H1 (cell line): ENCODE data around the gene KRT34. TPM values are rescaled to one million over a fixed set of nuclear protein-coding genes. Genes with fewer than 3 reads are reported as not detected.

Source experiments
- CTCF ChIA-PET: fragments of 300-600 bp; sonication (Branson Sonifier 250); formaldehyde crosslinking; loops from one replicate; lab custom pipeline; 2021; ENCODE audit not compliant: partially characterized antibody; lab: Charles Lee
- POLR2A ChIA-PET: fragments of 300-600 bp; sonication (Branson Sonifier 250); formaldehyde crosslinking; loops from one replicate; lab custom pipeline; 2021; ENCODE audit warnings: inconsistent platforms; ENCODE audit not compliant: partially characterized antibody; lab: Charles Lee
- DNase-seq, 2 experiments: peaks; one replicate each; pipeline versions ENCODE4 v3.0.0 to v3.0.0-alpha.2; 2010 to 2022; ENCODE audit warnings: low spot score in 2 of 2, low read depth in 1 of 2, mixed read lengths in 1 of 2
- FAIRE-seq: peaks from 2 replicates; lab custom pipeline; 2011; peaks lifted over from hg19 to GRCh38; lab: Jason Lieb, UNC
- H2AFZ ChIP-seq: 2 replicates; pipeline ENCODE4 v1.8.1; 2012; ENCODE audit warnings: low read length, inconsistent platforms
- H2AK5ac ChIP-seq: 2 replicates; pipeline ENCODE4 v1.6.1; 2013; ENCODE audit warnings: low read depth, low read length
- H2BK120ac ChIP-seq: replicated peaks from 2 replicates; pipeline ENCODE3; 2013; ENCODE audit warnings: low read depth, low read length, inconsistent platforms
- H2BK12ac ChIP-seq: 2 replicates; pipeline ENCODE4 v1.6.1; 2013; ENCODE audit warnings: low read depth, low read length
- H2BK15ac ChIP-seq: 2 replicates; pipeline ENCODE4 v1.6.1; 2013; ENCODE audit warnings: low read length
- H2BK20ac ChIP-seq: 2 replicates; pipeline ENCODE4 v1.6.1; 2013; ENCODE audit warnings: low read length
- H2BK5ac ChIP-seq: 2 replicates; pipeline ENCODE4 v1.6.1; 2013; ENCODE audit warnings: low read depth, low read length
- H3K14ac ChIP-seq: 2 replicates; pipeline ENCODE4 v1.6.1; 2013; ENCODE audit warnings: inconsistent platforms; ENCODE audit not compliant: insufficient read length
- H3K18ac ChIP-seq: 2 replicates; pipeline ENCODE4 v1.6.1; 2013; ENCODE audit warnings: low read length; ENCODE audit errors: extremely low read depth
- H3K23ac ChIP-seq: 2 replicates; pipeline ENCODE4 v1.6.1; 2013; ENCODE audit warnings: inconsistent platforms; ENCODE audit not compliant: insufficient read length
- H3K23me2 ChIP-seq: 2 replicates; pipeline ENCODE4 v1.6.1; 2013; ENCODE audit warnings: low read depth, low read length
- H3K27ac ChIP-seq: 2 replicates; pipeline ENCODE4 v1.6.1; 2011; ENCODE audit warnings: low read depth, low read length, inconsistent platforms
- H3K27me3 ChIP-seq, 4 experiments: replicated peaks in 1 of 4; 1 replicate in 1 of 4; 2 replicates in 3 of 4; pipeline versions ENCODE4 v1.6.1 to v1.8.1; 2011 to 2013; ENCODE audit warnings: low read length in 3 of 4, mild to moderate bottlenecking in 3 of 4, inconsistent platforms in 2 of 4, mixed read lengths in 2 of 4, moderate library complexity in 1 of 4; ENCODE audit not compliant: control insufficient read depth in 3 of 4, insufficient read depth in 3 of 4; ENCODE audit errors: extremely low read depth in 1 of 4
- H3K36me3 ChIP-seq, 4 experiments: 2 replicates each; pipeline versions ENCODE4 v1.6.1 to v1.8.1; 2011 to 2013; ENCODE audit warnings: mild to moderate bottlenecking in 4 of 4, low read length in 3 of 4, moderate library complexity in 2 of 4, control low read depth in 1 of 4, inconsistent platforms in 1 of 4; ENCODE audit not compliant: insufficient read depth in 4 of 4, control insufficient read depth in 2 of 4
- H3K4ac ChIP-seq: replicated peaks from 2 replicates; pipeline ENCODE3; 2013; ENCODE audit warnings: low read length, low read depth, mixed read lengths, inconsistent platforms; ENCODE audit not compliant: insufficient read length
- H3K4me1 ChIP-seq, 4 experiments: replicated peaks in 1 of 4; 1 replicate in 1 of 4; 2 replicates in 3 of 4; pipeline versions ENCODE4 v1.6.1 to v1.8.1; 2011 to 2013; ENCODE audit warnings: low read length in 3 of 4, inconsistent platforms in 2 of 4, mixed read lengths in 1 of 4; ENCODE audit not compliant: insufficient read depth in 4 of 4, control insufficient read depth in 3 of 4
- H3K4me2 ChIP-seq, 2 experiments: 2 replicates each; pipeline versions ENCODE4 v1.6.1 to v1.8.1; 2011 to 2013; ENCODE audit warnings: low read depth in 2 of 2, low read length in 2 of 2, control low read depth in 1 of 2, inconsistent platforms in 1 of 2, mild to moderate bottlenecking in 1 of 2; ENCODE audit not compliant: insufficient read depth in 1 of 2
- H3K4me3 ChIP-seq, 4 experiments: fragments of 200-600, 300-600 bp in 1 of 4; sonication (generic), shearing (Covaris generic), sonication (Bioruptor Twin) in 1 of 4; 2 replicates each; pipeline versions ENCODE4 v1.5.1 to v1.8.1; 2011 to 2016; ENCODE audit warnings: low read length in 4 of 4, low read depth in 3 of 4, control low read depth in 2 of 4, inconsistent platforms in 2 of 4, mild to moderate bottlenecking in 2 of 4, mixed read lengths in 1 of 4, moderate library complexity in 1 of 4; ENCODE audit not compliant: insufficient read depth in 2 of 4; ENCODE audit errors: extremely low read depth in 1 of 4
- H3K56ac ChIP-seq: replicated peaks from 2 replicates; pipeline ENCODE3; 2013; ENCODE audit warnings: low read depth, mild to moderate bottlenecking, mixed read lengths, low read length, inconsistent platforms; ENCODE audit not compliant: insufficient read length
- H3K79me1 ChIP-seq: 2 replicates; pipeline ENCODE4 v1.6.1; 2013; ENCODE audit warnings: low read depth, low read length, control low read depth
- H3K79me2 ChIP-seq, 2 experiments: 2 replicates each; pipeline versions ENCODE4 v1.6.1 to v1.8.1; 2012 to 2013; ENCODE audit warnings: low read length in 2 of 2, mild to moderate bottlenecking in 2 of 2, inconsistent platforms in 1 of 2; ENCODE audit not compliant: insufficient read depth in 2 of 2, control insufficient read depth in 1 of 2
- H3K9ac ChIP-seq, 4 experiments: replicated peaks in 1 of 4; 1 replicate in 1 of 4; 2 replicates in 3 of 4; pipeline versions ENCODE4 v1.6.1 to v1.8.1; 2011 to 2013; ENCODE audit warnings: low read depth in 3 of 4, low read length in 3 of 4, control low read depth in 2 of 4, mild to moderate bottlenecking in 2 of 4, moderate library complexity in 2 of 4, inconsistent platforms in 1 of 4; ENCODE audit errors: extremely low read depth in 1 of 4
- H3K9me3 ChIP-seq, 2 experiments: 2 replicates each; pipeline versions ENCODE4 v1.6.1 to v1.8.1; 2012 to 2013; ENCODE audit warnings: mild to moderate bottlenecking in 2 of 2, moderate library complexity in 2 of 2, control low read depth in 1 of 2, inconsistent platforms in 1 of 2, low read depth in 1 of 2, low read length in 1 of 2, mixed read lengths in 1 of 2; ENCODE audit not compliant: insufficient read depth in 2 of 2
- H4K20me1 ChIP-seq, 2 experiments: replicated peaks in 1 of 2; 2 replicates each; pipeline versions ENCODE3 to v1.8.1; 2011 to 2013; ENCODE audit warnings: inconsistent platforms in 2 of 2, low read length in 2 of 2, mild to moderate bottlenecking in 1 of 2; ENCODE audit not compliant: insufficient read depth in 2 of 2, control insufficient read depth in 1 of 2
- H4K5ac ChIP-seq: 2 replicates; pipeline ENCODE4 v1.6.1; 2013; ENCODE audit warnings: low read length, low read depth, mixed read lengths, inconsistent platforms; ENCODE audit not compliant: insufficient read length
- H4K8ac ChIP-seq: 2 replicates; pipeline ENCODE4 v1.8.0; 2013; ENCODE audit warnings: mild to moderate bottlenecking, moderate library complexity, low read length, inconsistent platforms; ENCODE audit not compliant: insufficient read depth; ENCODE audit errors: extremely low read depth
- H4K91ac ChIP-seq: replicated peaks from 2 replicates; pipeline ENCODE3; 2013; ENCODE audit warnings: low read length, mixed read lengths, inconsistent platforms; ENCODE audit not compliant: insufficient read length
- ASH2L ChIP-seq: fragments of 200-600, 300-600 bp; sonication (generic); IDR thresholded peaks from one replicate; pipeline ENCODE4 v1.7.1; 2017; ENCODE audit warnings: low read length
- ATF2 ChIP-seq: IDR thresholded peaks from 2 replicates; pipeline ENCODE4 v1.6.1; 2012; ENCODE audit warnings: low read length, inconsistent platforms
- CBX8 ChIP-seq: fragments of 300-800, 300-1000 bp; sonication (generic); IDR thresholded peaks from 2 replicates; pipeline ENCODE4 v1.7.1; 2016; ENCODE audit warnings: low read depth, low read length, borderline replicate concordance
- EGR1 ChIP-seq: IDR thresholded peaks from 2 replicates; pipeline ENCODE4 v1.6.1; 2011; ENCODE audit warnings: low read depth, low read length, borderline replicate concordance
- EZH2 ChIP-seq: fragments of 200-600 bp; sonication (generic); IDR thresholded peaks from 2 replicates; pipeline ENCODE4 v1.7.1; 2012; ENCODE audit warnings: low read depth, mild to moderate bottlenecking, moderate library complexity, low read length, inconsistent platforms; ENCODE audit not compliant: severe bottlenecking
- SAP30 ChIP-seq: fragments of 300-600 bp; sonication (generic); IDR thresholded peaks from 2 replicates; pipeline ENCODE4 v1.7.1; 2012; ENCODE audit warnings: low read length, moderate library complexity, mild to moderate bottlenecking, inconsistent platforms; ENCODE audit not compliant: insufficient read depth, insufficient replicate concordance
- WGBS, 2 experiments: shearing (Covaris generic) in 1 of 2; methylation state at CpG; one replicate each; pipeline versions ENCODE4 v1.1.6 to v1.1.7; 2013 to 2015; ENCODE audit warnings: low lambda C conversion rate in 2 of 2, mixed read lengths in 2 of 2, inconsistent platforms in 1 of 2, low coverage in 1 of 2, missing lambda C conversion rate in 1 of 2; ENCODE audit not compliant: insufficient replicate concordance in 2 of 2, insufficient coverage in 1 of 2, insufficient read length in 1 of 2; ENCODE audit errors: extremely low coverage in 1 of 2, missing lambda C conversion rate in 1 of 2; 5-methylcytosine and 5-hydroxymethylcytosine counted together
- polyA plus RNA-seq, 7 experiments: library from polyadenylated mRNA; depleted of rRNA in 3 of 7; stranded (reverse) in 5 of 7; unstranded in 2 of 7; fragments of >200 nt in 5 of 7; fragments of 200-250 nt in 2 of 7; gene quantifications; 1 replicate in 5 of 7; 2 replicates in 1 of 7; 4 replicates in 1 of 7; pipeline versions ENCODE4 v1.2.1 to v1.2.3, GENCODE V29; 2011 to 2013; ENCODE audit warnings: missing spikeins in 2 of 7, mixed read lengths in 2 of 7
- total RNA-seq: library from RNA; stranded (reverse); fragmentation: NEBNext Ultra II Directional; extraction: Animal tissue kit (Norgen Biotek cat#: 25700); gene quantifications from 2 replicates; pipeline ENCODE4 v1.2.1, GENCODE V29; 2021

The KRT34 gene
- total and polyA plus RNA-seq, 2 of the 8 experiments (the other 6 are each of a cell fraction or from before 2014, with no cell fraction given) = not detected

DNA sequence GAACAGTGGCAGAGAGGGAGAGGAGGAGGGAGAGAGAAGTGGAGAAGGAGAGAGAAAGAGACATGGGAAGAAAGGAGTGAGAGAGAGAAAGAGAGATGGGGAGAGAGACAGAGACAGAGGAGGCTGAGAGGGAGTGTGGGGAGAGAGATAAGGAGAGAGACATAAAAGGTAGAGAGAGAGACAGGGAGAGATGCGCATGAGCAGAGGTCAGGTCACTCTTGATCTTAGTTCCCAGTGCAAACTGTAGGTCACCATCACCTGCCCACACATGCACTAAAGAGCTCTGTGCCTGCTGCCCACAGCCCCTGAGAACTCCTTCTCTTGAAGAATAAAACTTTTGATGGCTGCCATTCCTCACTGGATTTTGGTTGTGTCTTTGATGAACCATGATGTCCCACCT, 46.4 kb downstream of the KRT34 start:
- CTCF ChIA-PET = interaction anchor here (1.0 kb wide), 1 partner anchor 12 kb away, joined by 3 read pairs; no protein-coding TSS in a partner anchor
- TF ChIP-seq ASH2L (no peak), SAP30 (no peak), ATF2 (no peak), CBX8 (no peak), EZH2 (no peak), EGR1 (no peak)
- no peak for FAIRE-seq

More for the DNA sequence above, 46.4 kb downstream of the KRT34 start:
- 88% methylated on average over 1 of the region's 1 CpG; no CpG with 5 or more reads in 1 of the 2 experiments for WGBS, 2 experiments
- no peak overlapping the region for H4K5ac ChIP-seq
- no peaks in the 10 kb centered on the region for H3K27me3 ChIP-seq
- H3K4me1 ChIP-seq = no peaks in the 10 kb centered on the region
- POLR2A ChIA-PET = no interaction called here
- H4K8ac ChIP-seq = no peak overlapping the region
- no peak overlapping the region for H2BK120ac ChIP-seq
- no peak overlapping the region for H2BK5ac ChIP-seq
- H3K4ac ChIP-seq = no peak overlapping the region
- no peak overlapping the region for H3K4me3 ChIP-seq
- H3K23me2 ChIP-seq = no peaks in the 10 kb centered on the region
- H3K79me1 ChIP-seq = no peaks in the 10 kb centered on the region
- no peak overlapping the region for H3K23ac ChIP-seq
- no peak overlapping the region for H2BK20ac ChIP-seq
- H2BK15ac ChIP-seq = no peak overlapping the region
- H3K27ac ChIP-seq = no peak overlapping the region
- no peaks in the 10 kb centered on the region for H4K20me1 ChIP-seq
- no peak overlapping the region for H3K56ac ChIP-seq
- no peak overlapping the region for H3K14ac ChIP-seq
- no peak overlapping the region for H2BK12ac ChIP-seq
- no peak overlapping the region for H2AFZ ChIP-seq
- H3K18ac ChIP-seq = no peak overlapping the region
- H3K36me3 ChIP-seq = no peaks in the 10 kb centered on the region
- H3K9ac ChIP-seq = no peak overlapping the region
- H3K4me2 ChIP-seq = no peak overlapping the region
- H4K91ac ChIP-seq = no peak overlapping the region
- no peak for DNase-seq
- H3K79me2 ChIP-seq = no peaks in the 10 kb centered on the region
- H2AK5ac ChIP-seq = no peak overlapping the region
- no peaks in the 10 kb centered on the region for H3K9me3 ChIP-seq
